Activated CD4-positive, alpha-beta memory T cell treated with anti-CD3 and anti-CD28 coated beads for 36 hours (primary cell): ENCODE results near the gene CDK1. TPM values are rescaled to one million over a fixed set of nuclear protein-coding genes. Genes with fewer than 3 reads are reported as not detected.

ENCODE experiments used
- CTCF ChIA-PET: fragments of 350-600 bp; sonication (Branson Sonifier 250); formaldehyde crosslinking; loops from one replicate; lab custom pipeline; 2021; ENCODE audit warnings: antibody characterized with exemption, inconsistent platforms; lab: Charles Lee
- POLR2A ChIA-PET: fragments of 350-600 bp; sonication (Branson Sonifier 250); formaldehyde crosslinking; loops from one replicate; lab custom pipeline; 2021; ENCODE audit warnings: antibody characterized with exemption; lab: Charles Lee
- DNase-seq: peaks from one replicate; pipeline ENCODE4 v3.0.0-alpha.2; 2020
- H3K27ac Mint-ChIP-seq: one replicate; pipeline ENCODE4 v1.8.0; 2021; ENCODE audit warnings: mixed read lengths
- H3K27me3 Mint-ChIP-seq: one replicate; pipeline ENCODE4 v1.8.0; 2021; ENCODE audit warnings: mixed read lengths
- H3K36me3 Mint-ChIP-seq: one replicate; pipeline ENCODE4 v1.8.0; 2021; ENCODE audit warnings: mixed read lengths
- H3K4me1 Mint-ChIP-seq: one replicate; pipeline ENCODE4 v1.8.0; 2021; ENCODE audit warnings: low read depth, mixed read lengths
- H3K4me3 Mint-ChIP-seq: one replicate; pipeline ENCODE4 v1.8.0; 2021; ENCODE audit warnings: mild to moderate bottlenecking, mixed read lengths
- H3K9me3 Mint-ChIP-seq: one replicate; pipeline ENCODE4 v1.8.0; 2021; ENCODE audit warnings: mixed read lengths
- intact Hi-C: fragments of 100-400 bp; cut with micrococcal nuclease; formaldehyde crosslinking; loops from one replicate; pipeline ENCODE4 v1.15.1; 2023
- total RNA-seq, 2 experiments: library from RNA; stranded (reverse); gene quantifications; one replicate each; pipeline ENCODE4 v1.2.3, GENCODE V29; 2021

The CDK1 gene
- 100 to 1,000 TPM; 153 TPM for total RNA-seq

- ChIA-PET CTCF (interaction anchor here (1.0 to 1.3 kb wide), 2 partner anchors 9 to 540 kb away, joined by 3 to 5 read pairs; no protein-coding TSS in a partner anchor), POLR2A (interaction anchor here (0.6 to 1.3 kb wide), 5 partner anchors 9 to 873 kb away, joined by 3 to 4 read pairs (median 3); no protein-coding TSS in a partner anchor)
- DNase-seq: peak; percentile 98
- peaks cover 22% of the 10 kb centered on the region for H3K36me3 Mint-ChIP-seq
- H3K9me3 Mint-ChIP-seq: no peaks in the 10 kb centered on the region
- intact Hi-C loops: loop anchor here (1.0 to 5.0 kb wide), 5 partner anchors 16 to 871 kb away; partner anchors contain the start of gene CCDC6
- H3K27me3 Mint-ChIP-seq: no peaks in the 10 kb centered on the region
- H3K27ac Mint-ChIP-seq: peak within 1 kb of the TSS; percentile 92
- H3K4me3 Mint-ChIP-seq: peak within 1 kb of the TSS; percentile 91
- peaks cover 19% of the 10 kb centered on the region for H3K4me1 Mint-ChIP-seq
Observed at GRCh38 chr10:60778214-60778970, at the start of gene CDK1. Gene CDK1 (plus strand): TSS chr10:60778478. CDS start chr10:60780166, 1,688 bp downstream.

DNA sequence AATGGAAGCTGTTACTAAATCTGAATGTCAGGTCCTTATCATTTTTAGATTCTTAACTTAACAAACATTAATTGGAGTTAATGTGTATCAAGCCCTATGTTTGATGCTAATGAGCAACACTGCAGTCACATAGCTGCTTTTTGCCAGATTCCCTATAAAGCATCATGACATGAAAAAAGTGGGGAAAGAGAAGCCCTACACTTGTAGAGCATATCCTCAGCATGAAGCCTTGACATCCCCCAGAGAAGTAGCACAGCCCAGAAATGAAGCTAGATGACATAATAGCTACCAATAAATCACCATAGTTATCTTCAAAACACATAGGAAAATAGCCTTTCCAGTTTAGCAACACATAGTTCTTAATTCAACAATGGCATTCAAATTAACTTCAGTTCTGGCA is 49.2 kb upstream of the CDK1 start:
- intact Hi-C loops: loop anchor here (2.0 kb wide), 2 partner anchors 14 to 62 kb away; no protein-coding TSS in a partner anchor
- Mint-ChIP-seq H3K27me3 (peaks cover 2% of the 10 kb centered on the region), H3K27ac (peak overlapping the region; percentile 6), H3K36me3 (no peaks in the 10 kb centered on the region), H3K9me3 (peaks cover 2% of the 10 kb centered on the region), H3K4me1 (peaks cover 63% of the 10 kb centered on the region), H3K4me3 (no peak overlapping the region)
- POLR2A ChIA-PET: interaction anchor here (0.8 to 1.1 kb wide), 2 partner anchors 9 to 49 kb away, joined by 3 to 5 read pairs; partner anchors contain the start of gene CDK1
- CTCF ChIA-PET: interaction anchor here (1.0 to 1.1 kb wide), 2 partner anchors 12 to 15 kb away, joined by 3 to 4 read pairs; no protein-coding TSS in a partner anchor
- DNase-seq: no peak

- Mint-ChIP-seq H3K4me1 (peaks cover 44% of the 10 kb centered on the region), H3K9me3 (no peaks in the 10 kb centered on the region), H3K27ac (peak overlapping the region; percentile 66), H3K36me3 (no peaks in the 10 kb centered on the region), H3K27me3 (peaks cover 2% of the 10 kb centered on the region), H3K4me3 (peak overlapping the region; percentile 86)
- peak; percentile 49 for DNase-seq
- intact Hi-C loops: loop anchor here (1.0 to 5.0 kb wide), 3 partner anchors 79 to 194 kb away; no protein-coding TSS in a partner anchor
- POLR2A ChIA-PET: interaction anchor here (1.0 to 1.7 kb wide), 2 partner anchors 17 to 28 kb away, joined by 3 to 5 read pairs; no protein-coding TSS in a partner anchor
- CTCF ChIA-PET: no interaction called here
Observed at GRCh38 chr10:60731134-60731885, 47.0 kb upstream of the CDK1 start.

DNA sequence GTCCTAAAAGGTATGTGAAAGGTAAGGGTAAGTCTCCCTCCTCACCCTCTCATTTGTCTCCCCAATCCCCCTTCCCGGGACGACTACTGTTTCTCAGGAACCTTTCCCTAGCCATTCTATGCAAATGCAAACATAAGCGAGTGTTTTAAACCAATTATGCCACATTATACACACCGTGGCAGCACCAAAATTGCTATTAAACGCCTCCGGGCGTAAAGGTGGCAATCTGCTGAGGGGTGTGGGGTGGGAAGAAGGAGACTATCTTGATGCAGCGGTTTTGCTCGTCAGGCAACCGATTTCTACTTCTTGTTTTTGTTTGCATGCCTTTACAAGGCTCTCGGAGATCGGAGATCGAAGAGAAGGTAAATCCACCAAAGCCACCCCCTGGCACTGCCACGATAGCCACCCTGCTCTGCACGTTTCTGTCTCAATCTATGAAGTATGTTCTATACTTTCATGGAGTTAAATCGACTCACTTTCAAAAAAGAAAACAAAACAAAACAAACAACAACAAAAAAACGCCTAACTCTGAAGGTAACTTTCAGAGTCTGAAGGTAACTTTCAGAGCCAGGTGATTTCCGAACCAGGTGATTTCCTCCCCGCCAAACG is 46.0 kb upstream of the CDK1 start:
- Mint-ChIP-seq H3K36me3 (no peaks in the 10 kb centered on the region), H3K4me1 (peaks cover 34% of the 10 kb centered on the region), H3K27me3 (peaks cover 2% of the 10 kb centered on the region), H3K9me3 (no peaks in the 10 kb centered on the region), H3K27ac (peak overlapping the region; percentile 66), H3K4me3 (peak overlapping the region; percentile 86)
- ChIA-PET POLR2A (no interaction called here), CTCF (no interaction called here)
- DNase-seq: peak; percentile 32
- intact Hi-C loops: loop anchor here (1.0 to 5.0 kb wide), 5 partner anchors 24 to 195 kb away; partner anchors contain the start of gene CDK1

DNA sequence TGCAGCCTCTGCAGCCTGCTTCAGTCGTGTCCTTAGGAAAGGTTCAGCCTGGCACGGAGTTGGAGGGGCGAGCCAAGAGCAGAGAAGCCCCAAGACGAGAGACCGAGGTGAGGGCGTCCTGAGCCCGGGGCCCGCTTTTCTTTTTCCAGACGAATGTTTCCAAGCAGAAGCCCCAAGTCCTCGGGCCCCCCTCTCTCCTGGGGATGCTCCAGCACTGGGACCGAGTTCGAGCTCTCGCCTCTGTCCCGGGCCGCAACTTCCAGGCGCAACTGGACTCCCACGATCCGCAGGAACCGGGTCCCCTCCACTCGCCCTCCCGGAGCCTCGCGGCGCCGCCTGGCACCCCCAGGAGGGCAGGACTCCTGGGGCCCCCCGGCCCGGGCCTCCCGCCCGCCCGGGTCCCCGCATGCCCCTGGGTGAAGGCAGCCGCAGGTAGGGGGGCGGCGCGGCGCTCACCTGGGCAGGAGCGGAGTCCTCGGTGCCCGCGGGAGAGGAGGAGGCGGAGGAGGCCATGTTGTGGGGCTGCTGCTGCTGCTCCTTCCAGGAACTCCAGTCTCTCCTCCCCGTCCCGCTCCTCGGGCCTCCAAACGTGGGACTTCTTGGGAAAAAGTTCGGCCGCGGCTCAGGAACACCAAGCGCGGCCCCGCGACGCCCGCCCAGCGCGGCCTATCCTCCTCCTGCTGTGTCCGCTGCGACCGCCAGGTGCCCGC is 45.3 kb upstream of the CDK1 start:
- H3K36me3 Mint-ChIP-seq: no peaks in the 10 kb centered on the region
- peaks cover 2% of the 10 kb centered on the region for H3K27me3 Mint-ChIP-seq
- intact Hi-C loops: loop anchor here (1.0 to 5.0 kb wide), 5 partner anchors 25 to 196 kb away; partner anchors contain the start of gene CDK1
- peaks cover 29% of the 10 kb centered on the region for H3K4me1 Mint-ChIP-seq
- H3K9me3 Mint-ChIP-seq: no peaks in the 10 kb centered on the region
- POLR2A ChIA-PET: interaction anchor here (0.5 kb wide), 1 partner anchor 689 kb away, joined by 3 read pairs; no protein-coding TSS in a partner anchor
- peak overlapping the region; percentile 66 for H3K27ac Mint-ChIP-seq
- H3K4me3 Mint-ChIP-seq: peak overlapping the region; percentile 86
- CTCF ChIA-PET: no interaction called here
- peak; percentile 28 for DNase-seq

- ChIA-PET CTCF (interaction anchor here (0.6 to 0.9 kb wide), 2 partner anchors 35 to 827 kb away, joined by 3 to 4 read pairs; partner anchors contain the start of gene CCDC6), POLR2A (interaction anchor here (0.5 kb wide), 1 partner anchor 690 kb away, joined by 3 read pairs; no protein-coding TSS in a partner anchor)
- intact Hi-C loops: loop anchor here (2.0 to 5.0 kb wide), 4 partner anchors 35 to 196 kb away; partner anchors contain the start of gene CDK1
- peak; percentile 55 for DNase-seq
- Mint-ChIP-seq H3K36me3 (no peaks in the 10 kb centered on the region), H3K27ac (no peak overlapping the region), H3K4me1 (peaks cover 27% of the 10 kb centered on the region), H3K4me3 (peak overlapping the region; percentile 68), H3K27me3 (peaks cover 2% of the 10 kb centered on the region), H3K9me3 (no peaks in the 10 kb centered on the region)
Observed at GRCh38 chr10:60733517-60733822, 44.8 kb upstream of the CDK1 start.

- Mint-ChIP-seq H3K9me3 (no peaks in the 10 kb centered on the region), H3K27ac (no peak overlapping the region), H3K36me3 (no peaks in the 10 kb centered on the region), H3K4me1 (peaks cover 23% of the 10 kb centered on the region), H3K27me3 (peaks cover 2% of the 10 kb centered on the region), H3K4me3 (peak overlapping the region; percentile 14)
- DNase-seq: no peak
- intact Hi-C loops: loop anchor here (2.0 to 5.0 kb wide), 4 partner anchors 35 to 197 kb away; partner anchors contain the start of gene CDK1
- ChIA-PET CTCF (interaction anchor here (0.6 to 0.9 kb wide), 2 partner anchors 35 to 828 kb away, joined by 3 to 4 read pairs; partner anchors contain the start of gene CCDC6), POLR2A (no interaction called here)
Observed at GRCh38 chr10:60733826-60734225, 44.5 kb upstream of the CDK1 start.

GRCh38 chr10:60734226-60734625 is 44.1 kb upstream of the CDK1 start:
- ChIA-PET CTCF (interaction anchor here (0.9 kb wide), 1 partner anchor 828 kb away, joined by 3 read pairs; the partner anchor contains the start of gene CCDC6), POLR2A (no interaction called here)
- DNase-seq: no peak
- intact Hi-C loops: loop anchor here (5.0 kb wide), 2 partner anchors 82 to 197 kb away; no protein-coding TSS in a partner anchor
- no peak overlapping the region for H3K27ac Mint-ChIP-seq
- H3K27me3 Mint-ChIP-seq: peaks cover 2% of the 10 kb centered on the region
- peaks cover 19% of the 10 kb centered on the region for H3K4me1 Mint-ChIP-seq
- H3K4me3 Mint-ChIP-seq: no peak overlapping the region
- no peaks in the 10 kb centered on the region for H3K36me3 Mint-ChIP-seq
- no peaks in the 10 kb centered on the region for H3K9me3 Mint-ChIP-seq

- H3K27me3 Mint-ChIP-seq: peaks cover 2% of the 10 kb centered on the region
- no peak for DNase-seq
- POLR2A ChIA-PET: no interaction called here
- peaks cover 11% of the 10 kb centered on the region for H3K4me1 Mint-ChIP-seq
- H3K36me3 Mint-ChIP-seq: no peaks in the 10 kb centered on the region
- no peak overlapping the region for H3K4me3 Mint-ChIP-seq
- no peaks in the 10 kb centered on the region for H3K9me3 Mint-ChIP-seq
- no peak overlapping the region for H3K27ac Mint-ChIP-seq
- intact Hi-C loops: no loop called here
- CTCF ChIA-PET: interaction anchor here (0.5 kb wide), 1 partner anchor 34 kb away, joined by 3 read pairs; no protein-coding TSS in a partner anchor
Observed at GRCh38 chr10:60735244-60735643, 43.0 kb upstream of the CDK1 start.

DNA sequence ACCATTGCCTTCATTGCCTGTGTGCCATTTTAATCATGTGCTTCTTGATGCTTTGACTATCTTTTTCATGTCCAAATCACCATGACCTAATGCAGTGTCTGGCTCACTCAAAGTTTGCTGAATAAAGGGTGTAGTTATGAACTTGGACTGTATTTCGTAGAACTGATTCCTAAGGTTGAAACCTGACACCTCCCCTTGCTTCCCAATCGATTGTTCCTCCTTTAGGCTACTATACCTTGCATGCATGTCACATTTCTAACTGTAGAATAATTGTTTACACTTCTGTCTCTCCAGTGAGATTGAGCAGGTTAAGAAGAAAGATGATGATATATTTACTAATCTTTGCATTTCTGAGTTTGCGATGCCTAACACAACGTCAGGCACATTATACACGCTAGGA is 41.0 kb upstream of the CDK1 start:
- no peaks in the 10 kb centered on the region for H3K9me3 Mint-ChIP-seq
- no peaks in the 10 kb centered on the region for H3K36me3 Mint-ChIP-seq
- ChIA-PET POLR2A (no interaction called here), CTCF (no interaction called here)
- DNase-seq: no peak
- H3K4me3 Mint-ChIP-seq: no peak overlapping the region
- H3K27ac Mint-ChIP-seq: no peak overlapping the region
- no peaks in the 10 kb centered on the region for H3K4me1 Mint-ChIP-seq
- peaks cover 2% of the 10 kb centered on the region for H3K27me3 Mint-ChIP-seq
- intact Hi-C loops: no loop called here
